LNCAP (cell line): Measurements from ENCODE around the gene AMBP.

Experiments
- CTCF ChIP-seq: fragments of 450-650 bp; IDR thresholded peaks from 2 replicates; pipeline ENCODE4 v1.5.1; 2017; ENCODE audit warnings: mild to moderate bottlenecking

AMBP gene

GRCh38 chr9:114015607-114016006, 62.5 kb downstream of the AMBP start:
- no peak for TF ChIP-seq CTCF

- no peak for TF ChIP-seq CTCF
Observed at GRCh38 chr9:114014044-114014443, 64.1 kb downstream of the AMBP start.

- no peak for TF ChIP-seq CTCF
Observed at GRCh38 chr9:114012126-114012525, 66.0 kb downstream of the AMBP start.

GRCh38 chr9:114011313-114011712, 66.8 kb downstream of the AMBP start:
- TF ChIP-seq CTCF = no peak
